CD14-positive monocyte (primary cell): ENCODE data around the gene BLNK. TPM values are rescaled to one million over a fixed set of nuclear protein-coding genes. Genes with fewer than 3 reads are reported as not detected.

Experiments
- DNase-seq, 3 donors: peaks; one replicate each; pipeline ENCODE4 v3.0.0-alpha.2; 2011 to 2022
- H2AFZ ChIP-seq: 2 replicates; pipeline ENCODE4 v1.6.0; 2012; ENCODE audit warnings: mild to moderate bottlenecking, low read depth, low read length, inconsistent platforms; ENCODE audit not compliant: insufficient read depth, poor library complexity, severe bottlenecking
- H3K27ac ChIP-seq, 2 donors: 1 replicate in 1 of 2; 2 replicates in 1 of 2; pipeline ENCODE4 v1.5.1; 2012 to 2013; ENCODE audit warnings: low read length in 2 of 2, control low read depth in 1 of 2, inconsistent platforms in 1 of 2, low read depth in 1 of 2, mild to moderate bottlenecking in 1 of 2
- H3K27me3 ChIP-seq, 2 donors: one replicate each; pipeline versions ENCODE4 v1.6.0 to v1.6.1; 2011 to 2013; ENCODE audit warnings: low read length in 2 of 2; ENCODE audit not compliant: control insufficient read depth in 2 of 2, insufficient read depth in 2 of 2
- H3K36me3 ChIP-seq, 2 donors: replicated peaks in 1 of 2; 1 replicate in 1 of 2; 2 replicates in 1 of 2; pipeline versions ENCODE4 v1.5.1 to v1.6.1; 2012 to 2013; ENCODE audit warnings: low read length in 2 of 2, control low read depth in 1 of 2, inconsistent platforms in 1 of 2, mild to moderate bottlenecking in 1 of 2; ENCODE audit not compliant: insufficient read depth in 2 of 2, control insufficient read depth in 1 of 2
- H3K4me1 ChIP-seq, 2 donors: 1 replicate in 1 of 2; 2 replicates in 1 of 2; pipeline versions ENCODE4 v1.5.1 to v1.6.1; 2012 to 2013; ENCODE audit warnings: low read length in 2 of 2, control low read depth in 1 of 2, inconsistent platforms in 1 of 2, mild to moderate bottlenecking in 1 of 2, moderate library complexity in 1 of 2; ENCODE audit not compliant: insufficient read depth in 2 of 2, control insufficient read depth in 1 of 2
- H3K4me2 ChIP-seq: replicated peaks from 2 replicates; pipeline ENCODE3; 2012; ENCODE audit warnings: low read length, moderate library complexity, mild to moderate bottlenecking; ENCODE audit not compliant: poor library complexity, severe bottlenecking; ENCODE audit errors: extremely low read depth
- H3K4me3 ChIP-seq, 3 experiments: fragments of 200-600 bp in 1 of 3; sonication (generic) in 1 of 3; replicated peaks in 1 of 3; 1 replicate in 2 of 3; 2 replicates in 1 of 3; pipeline ENCODE4 v1.5.1; 2011 to 2013; ENCODE audit warnings: low read length in 3 of 3, mild to moderate bottlenecking in 3 of 3, control low read depth in 2 of 3, low read depth in 2 of 3, inconsistent platforms in 1 of 3, moderate library complexity in 1 of 3
- H3K79me2 ChIP-seq: 2 replicates; pipeline ENCODE4 v1.6.0; 2012; ENCODE audit warnings: mild to moderate bottlenecking, control low read depth, inconsistent platforms, low read length, moderate library complexity; ENCODE audit not compliant: insufficient read depth
- H3K9ac ChIP-seq: 2 replicates; pipeline ENCODE4 v1.6.0; 2017; ENCODE audit warnings: low read length, mild to moderate bottlenecking; ENCODE audit not compliant: insufficient read depth, poor library complexity, severe bottlenecking
- H3K9me3 ChIP-seq, 2 donors: replicated peaks in 1 of 2; 1 replicate in 1 of 2; 2 replicates in 1 of 2; pipeline versions ENCODE4 v1.5.1 to v1.6.1; 2012 to 2013; ENCODE audit warnings: low read length in 2 of 2, control low read depth in 1 of 2; ENCODE audit not compliant: control insufficient read depth in 1 of 2, insufficient read depth in 1 of 2
- H4K20me1 ChIP-seq: 2 replicates; pipeline ENCODE4 v1.6.0; 2012; ENCODE audit warnings: mild to moderate bottlenecking, low read length, control low read depth, moderate library complexity; ENCODE audit not compliant: insufficient read depth
- H3K27ac Mint-ChIP-seq, 7 donors: one replicate each; pipeline ENCODE4 v1.8.0; 2020; ENCODE audit warnings: mild to moderate bottlenecking in 7 of 7, mixed read lengths in 7 of 7, moderate library complexity in 6 of 7, inconsistent platforms in 2 of 7
- H3K27me3 Mint-ChIP-seq, 3 donors: one replicate each; pipeline ENCODE4 v1.8.0; 2021 to 2022; ENCODE audit warnings: low read depth in 3 of 3, mild to moderate bottlenecking in 3 of 3, mixed read lengths in 3 of 3, moderate library complexity in 3 of 3, inconsistent platforms in 1 of 3
- H3K36me3 Mint-ChIP-seq, 2 donors: one replicate each; pipeline ENCODE4 v1.8.0; 2020; ENCODE audit warnings: mixed read lengths in 2 of 2, inconsistent platforms in 1 of 2, mild to moderate bottlenecking in 1 of 2
- H3K4me1 Mint-ChIP-seq: one replicate; pipeline ENCODE4 v1.8.0; 2020; ENCODE audit warnings: mild to moderate bottlenecking, mixed read lengths
- H3K4me3 Mint-ChIP-seq, 2 donors: one replicate each; pipeline ENCODE4 v1.8.0; 2020; ENCODE audit warnings: mild to moderate bottlenecking in 2 of 2, mixed read lengths in 2 of 2, moderate library complexity in 1 of 2
- H3K9me3 Mint-ChIP-seq, 7 donors: one replicate each; pipeline ENCODE4 v1.8.0; 2020 to 2022; ENCODE audit warnings: mixed read lengths in 7 of 7, mild to moderate bottlenecking in 6 of 7, moderate library complexity in 6 of 7, inconsistent platforms in 2 of 7
- WGBS: methylation state at CpG from one replicate; pipeline ENCODE4 v1.1.5; 2013; ENCODE audit warnings: missing lambda C conversion rate; ENCODE audit not compliant: insufficient coverage; 5-methylcytosine and 5-hydroxymethylcytosine counted together
- intact Hi-C, 2 donors: fragments of 100-400 bp; cut with micrococcal nuclease; formaldehyde crosslinking; loops; one replicate each; pipeline versions ENCODE4 v1.15.0 to v1.15.1; 2023
- polyA plus RNA-seq, 3 donors: library from polyadenylated mRNA; depleted of rRNA in 1 of 3; unstranded in 2 of 3; stranded (reverse) in 1 of 3; fragments of 300-500 nt in 2 of 3; fragments of >200 nt in 1 of 3; fragmentation: Illumina TruSeq in 2 of 3; gene quantifications; 1 replicate in 2 of 3; 2 replicates in 1 of 3; pipeline ENCODE4 v1.2.3, GENCODE V29; 2012 to 2021
- TF ChIP-seq, protein P1 (sequence below): fragments of 200-600 bp; IDR thresholded peaks from one replicate; pipeline ENCODE4 v1.8.0; 2022; ENCODE audit warnings: antibody characterized with exemption, mild to moderate bottlenecking

BLNK gene
- polyA plus RNA-seq, 3 donors = 1.4 to 1.9 (median 1.5) TPM

GRCh38 chr10:96228408-96228994 lies 42.9 kb downstream of the BLNK start:
- Histone ChIP-seq H4K20me1 (no peaks in the 10 kb centered on the region), H3K4me3 (no peak overlapping the region), H3K4me2 (no peak overlapping the region), H3K4me1 (no peaks in the 10 kb centered on the region), H3K79me2 (no peaks in the 10 kb centered on the region), H3K27ac (no peak overlapping the region), H3K36me3 (no peaks in the 10 kb centered on the region), H2AFZ (no peak overlapping the region), H3K27me3 (no peaks in the 10 kb centered on the region), H3K9ac (no peak overlapping the region), H3K9me3 (no peaks in the 10 kb centered on the region)
- DNase-seq = no peak
- WGBS = 92% methylated on average over 2 of the region's 9 CpGs
- Mint-ChIP-seq H3K4me3 (no peak overlapping the region), H3K4me1 (no peaks in the 10 kb centered on the region), H3K27me3 (no peaks in the 10 kb centered on the region), H3K27ac (no peak overlapping the region), H3K9me3 (peaks cover 0 to 4% (median 0%) of the 10 kb centered on the region in 7 donors), H3K36me3 (peaks cover 0 to 2% of the 10 kb centered on the region in 2 donors)
- TF ChIP-seq, protein P1, sequence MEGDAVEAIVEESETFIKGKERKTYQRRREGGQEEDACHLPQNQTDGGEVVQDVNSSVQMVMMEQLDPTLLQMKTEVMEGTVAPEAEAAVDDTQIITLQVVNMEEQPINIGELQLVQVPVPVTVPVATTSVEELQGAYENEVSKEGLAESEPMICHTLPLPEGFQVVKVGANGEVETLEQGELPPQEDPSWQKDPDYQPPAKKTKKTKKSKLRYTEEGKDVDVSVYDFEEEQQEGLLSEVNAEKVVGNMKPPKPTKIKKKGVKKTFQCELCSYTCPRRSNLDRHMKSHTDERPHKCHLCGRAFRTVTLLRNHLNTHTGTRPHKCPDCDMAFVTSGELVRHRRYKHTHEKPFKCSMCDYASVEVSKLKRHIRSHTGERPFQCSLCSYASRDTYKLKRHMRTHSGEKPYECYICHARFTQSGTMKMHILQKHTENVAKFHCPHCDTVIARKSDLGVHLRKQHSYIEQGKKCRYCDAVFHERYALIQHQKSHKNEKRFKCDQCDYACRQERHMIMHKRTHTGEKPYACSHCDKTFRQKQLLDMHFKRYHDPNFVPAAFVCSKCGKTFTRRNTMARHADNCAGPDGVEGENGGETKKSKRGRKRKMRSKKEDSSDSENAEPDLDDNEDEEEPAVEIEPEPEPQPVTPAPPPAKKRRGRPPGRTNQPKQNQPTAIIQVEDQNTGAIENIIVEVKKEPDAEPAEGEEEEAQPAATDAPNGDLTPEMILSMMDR = no peak
- intact Hi-C loops = loop anchor here (2.0 kb wide), 1 partner anchor 64 kb away; no protein-coding TSS in a partner anchor

GRCh38 chr10:96227206-96227605 lies 44.2 kb downstream of the BLNK start:
- H3K27ac Mint-ChIP-seq = no peak overlapping the region

More at GRCh38 chr10:96227206-96227605, 44.2 kb downstream of the BLNK start:
- no peaks in the 10 kb centered on the region for H3K27me3 Mint-ChIP-seq
- Histone ChIP-seq H3K79me2 (no peaks in the 10 kb centered on the region), H2AFZ (no peak overlapping the region), H3K9ac (no peak overlapping the region), H4K20me1 (no peaks in the 10 kb centered on the region), H3K9me3 (no peaks in the 10 kb centered on the region), H3K27ac (no peak overlapping the region), H3K36me3 (no peaks in the 10 kb centered on the region), H3K4me2 (no peak overlapping the region), H3K4me3 (no peak overlapping the region), H3K4me1 (no peaks in the 10 kb centered on the region), H3K27me3 (no peaks in the 10 kb centered on the region)
- TF ChIP-seq, protein P1 = no peak
- H3K4me1 Mint-ChIP-seq = no peaks in the 10 kb centered on the region
- peaks cover 0 to 4% (median 0%) of the 10 kb centered on the region in 7 donors for H3K9me3 Mint-ChIP-seq
- no peak overlapping the region for H3K4me3 Mint-ChIP-seq
- intact Hi-C loops = no loop called here
- no peak for DNase-seq
- peaks cover 0 to 2% of the 10 kb centered on the region in 2 donors for H3K36me3 Mint-ChIP-seq
- WGBS = 96% methylated on average over 17 of the region's 19 CpGs
